HFFc6 (cell line): ENCODE data around the gene GEMIN8. TPM values are rescaled to one million over a fixed set of nuclear protein-coding genes. Genes with fewer than 3 reads are reported as not detected.

Source experiments
- DNase-seq: peaks from one replicate; pipeline ENCODE4 v3.0.0-alpha.2; 2018
- H3K27ac Mint-ChIP-seq: 2 replicates; pipeline ENCODE4 v1.8.0; 2020; ENCODE audit warnings: mild to moderate bottlenecking, mixed read lengths
- H3K27me3 Mint-ChIP-seq: 2 replicates; pipeline ENCODE4 v1.8.0; 2021; ENCODE audit warnings: mild to moderate bottlenecking, moderate library complexity, mixed read lengths; ENCODE audit not compliant: insufficient read depth
- H3K36me3 Mint-ChIP-seq: 2 replicates; pipeline ENCODE4 v1.8.0; 2021; ENCODE audit warnings: low read depth, mixed read lengths
- H3K4me1 Mint-ChIP-seq: 2 replicates; pipeline ENCODE4 v1.8.0; 2020; ENCODE audit warnings: low read depth, mixed read lengths
- H3K4me3 Mint-ChIP-seq: 2 replicates; pipeline ENCODE4 v1.8.0; 2020; ENCODE audit warnings: mild to moderate bottlenecking, moderate library complexity, mixed read lengths
- H3K9me3 Mint-ChIP-seq: 2 replicates; pipeline ENCODE4 v1.8.0; 2020; ENCODE audit warnings: mild to moderate bottlenecking, mixed read lengths
- CTCF ChIP-seq: fragments of 200-600 bp; sonication (generic); IDR thresholded peaks from 2 replicates; pipeline ENCODE4 v1.5.0; 2021; ENCODE audit warnings: antibody characterized with exemption, mild to moderate bottlenecking
- total RNA-seq, 6 experiments: library from RNA; stranded (reverse); fragmentation: NEBNext Ultra II Directional; extraction: Animal tissue kit (Norgen Biotek cat#: 25700); gene quantifications; 2 replicates in 1 of 6; 3 replicates in 5 of 6; pipeline ENCODE4 v1.2.3, GENCODE V29; 2021

Gene GEMIN8
- total RNA-seq, 6 experiments from 2014 or later, result 10.1 to 12.9 (median 11.8) TPM

- Mint-ChIP-seq H3K27me3 (no peaks in the 10 kb centered on the region; the same call in 1 of the 2 replicates), H3K4me3 (no peak overlapping the region), H3K9me3 (no peaks in the 10 kb centered on the region), H3K27ac (no peak overlapping the region), H3K36me3 (no peaks in the 10 kb centered on the region), H3K4me1 (no peaks in the 10 kb centered on the region)
- no peak for TF ChIP-seq CTCF
- DNase-seq, result no peak
Measured at GRCh38 chrX:13965531-13965930, 64.2 kb downstream of the GEMIN8 start.

GRCh38 chrX:13956998-13957397 is 72.7 kb downstream of the GEMIN8 start:
- no peaks in the 10 kb centered on the region for H3K9me3 Mint-ChIP-seq
- H3K27ac Mint-ChIP-seq, result no peak overlapping the region
- no peak for DNase-seq
- H3K4me3 Mint-ChIP-seq, result no peak overlapping the region
- no peaks in the 10 kb centered on the region for H3K4me1 Mint-ChIP-seq
- H3K36me3 Mint-ChIP-seq, result no peaks in the 10 kb centered on the region
- no peak for TF ChIP-seq CTCF
- H3K27me3 Mint-ChIP-seq, result no peaks in the 10 kb centered on the region; the same call in 1 of the 2 replicates

Other genes with a start within 250 kb of the GEMIN8 start
- not detected for gene GPM6B, start 212.8 kb downstream of the GEMIN8 start, total RNA-seq